SK-N-SH treated with all-trans-retinoic acid at 6 μM for 48 hours (cell line): ENCODE measurements around the gene CHODL.

Source experiments
- ATAC-seq: fragments of 200-7000 bp; cut with Tn5 transposase; 3 replicates; pipeline ENCODE4 v1.9.1; 2020; ENCODE audit warnings: mild to moderate bottlenecking, moderate library complexity
- ARNTL ChIP-seq: fragments of 450-650 bp; formaldehyde crosslinking; IDR thresholded peaks from 2 replicates; pipeline ENCODE4 v1.5.0; 2020; ENCODE audit warnings: low read depth, mild to moderate bottlenecking, moderate library complexity, borderline replicate concordance
- BACH2 ChIP-seq: fragments of 250-450 bp; sonication (Bioruptor Pico); IDR thresholded peaks from 2 replicates; pipeline ENCODE4 v1.9.0; 2021; ENCODE audit warnings: mild to moderate bottlenecking, borderline replicate concordance
- CREB5 ChIP-seq: fragments of 250-450 bp; sonication (Bioruptor Pico); IDR thresholded peaks from 2 replicates; pipeline ENCODE4 v1.5.1; 2020; ENCODE audit warnings: low read depth, mild to moderate bottlenecking, moderate library complexity
- CSDC2 ChIP-seq: fragments of 250-450 bp; sonication (Bioruptor Pico); IDR thresholded peaks from 2 replicates; pipeline ENCODE4 v1.5.0; 2020; ENCODE audit warnings: mild to moderate bottlenecking, moderate library complexity
- CSRNP3 ChIP-seq: fragments of 250-450 bp; sonication (Bioruptor Pico); IDR thresholded peaks from 2 replicates; pipeline ENCODE4 v1.5.1; 2021; ENCODE audit warnings: mild to moderate bottlenecking, moderate library complexity
- ESRRG ChIP-seq: fragments of 250-450 bp; sonication (Bioruptor Pico); IDR thresholded peaks from 2 replicates; pipeline ENCODE4 v1.6.1; 2021; ENCODE audit warnings: mild to moderate bottlenecking
- GLIS3 ChIP-seq: fragments of 250-450 bp; sonication (Bioruptor Pico); IDR thresholded peaks from 2 replicates; pipeline ENCODE4 v1.5.0; 2020; ENCODE audit warnings: mild to moderate bottlenecking, moderate library complexity
- ISL1 ChIP-seq: fragments of 250-450 bp; sonication (Bioruptor Pico); IDR thresholded peaks from 2 replicates; pipeline ENCODE4 v2.1.2; 2022; ENCODE audit warnings: mild to moderate bottlenecking, moderate library complexity
- OSR1 ChIP-seq: fragments of 250-450 bp; sonication (Bioruptor Pico); IDR thresholded peaks from 2 replicates; pipeline ENCODE4 v1.8.0; 2022; ENCODE audit warnings: moderate library complexity, mild to moderate bottlenecking, inconsistent platforms
- PATZ1 ChIP-seq: fragments of 250-450 bp; sonication (Bioruptor Pico); IDR thresholded peaks from 2 replicates; pipeline ENCODE4 v1.8.0; 2020; ENCODE audit warnings: mild to moderate bottlenecking, moderate library complexity, borderline replicate concordance
- PPARA ChIP-seq: fragments of 250-450 bp; sonication (Bioruptor Pico); IDR thresholded peaks from 2 replicates; pipeline ENCODE4 v1.5.0; 2020; ENCODE audit warnings: mild to moderate bottlenecking, borderline replicate concordance
- RARB ChIP-seq: fragments of 250-450 bp; sonication (Bioruptor Pico); IDR thresholded peaks from 2 replicates; pipeline ENCODE4 v1.8.0; 2021; ENCODE audit warnings: mild to moderate bottlenecking, moderate library complexity
- SNAI2 ChIP-seq: fragments of 250-450 bp; sonication (Bioruptor Pico); IDR thresholded peaks from 2 replicates; pipeline ENCODE4 v1.5.0; 2020; ENCODE audit warnings: mild to moderate bottlenecking, moderate library complexity
- TOX ChIP-seq: fragments of 250-450 bp; sonication (Bioruptor Pico); IDR thresholded peaks from 2 replicates; pipeline ENCODE4 v1.8.0; 2021; ENCODE audit warnings: mild to moderate bottlenecking, moderate library complexity, borderline replicate concordance
- TSHZ2 ChIP-seq: fragments of 250-450 bp; sonication (Bioruptor Pico); IDR thresholded peaks from 2 replicates; pipeline ENCODE4 v1.5.0; 2020; ENCODE audit warnings: mild to moderate bottlenecking, moderate library complexity
- ZC3H10 ChIP-seq: fragments of 250-450 bp; sonication (Bioruptor Pico); IDR thresholded peaks from 2 replicates; pipeline ENCODE4 v1.5.1; 2021; ENCODE audit warnings: mild to moderate bottlenecking, moderate library complexity
- ZFP3 ChIP-seq: fragments of 250-450 bp; sonication (Bioruptor Pico); IDR thresholded peaks from 2 replicates; pipeline ENCODE4 v1.5.0; 2020; ENCODE audit warnings: mild to moderate bottlenecking, moderate library complexity
- ZFP30 ChIP-seq: fragments of 450-650 bp; formaldehyde crosslinking; IDR thresholded peaks from 2 replicates; pipeline ENCODE4 v1.5.0; 2022; ENCODE audit warnings: mild to moderate bottlenecking, moderate library complexity
- ZNF565 ChIP-seq: fragments of 450-650 bp; formaldehyde crosslinking; conservative IDR thresholded peaks from 2 replicates; pipeline ENCODE4 v1.5.0; 2020; ENCODE audit warnings: low read depth, mild to moderate bottlenecking, moderate library complexity
- ZNF70 ChIP-seq: fragments of 450-650 bp; formaldehyde crosslinking; IDR thresholded peaks from 2 replicates; pipeline ENCODE4 v1.5.0; 2020; ENCODE audit warnings: mild to moderate bottlenecking, moderate library complexity
- ZNF8 ChIP-seq: fragments of 450-650 bp; formaldehyde crosslinking; IDR thresholded peaks from 2 replicates; pipeline ENCODE4 v1.5.0; 2020; ENCODE audit warnings: mild to moderate bottlenecking, moderate library complexity

Gene CHODL

GRCh38 chr21:18228060-18228739 lies 16.4 kb upstream of the CHODL start:
- no peak for TF ChIP-seq OSR1 (CRISPR knock-in tag)
- no peak for TF ChIP-seq ZC3H10 (CRISPR knock-in tag)
- no peak for TF ChIP-seq ZFP3 (CRISPR knock-in tag)
- no peak for TF ChIP-seq ZFP30 (CRISPR knock-in tag)
- TF ChIP-seq RARB (CRISPR knock-in tag), result no peak
- TF ChIP-seq ISL1 (CRISPR knock-in tag), result no peak
- no peak for TF ChIP-seq BACH2
- no peak for TF ChIP-seq SNAI2 (CRISPR knock-in tag)
- no peak for TF ChIP-seq ZNF565 (CRISPR knock-in tag)
- no peak for TF ChIP-seq CSRNP3 (CRISPR knock-in tag)
- TF ChIP-seq, all 23 proteins: peak for 0
- ATAC-seq, result no peak

GRCh38 chr21:18235545-18235944 lies 9.1 kb upstream of the CHODL start:
- TF ChIP-seq ZFP3 (CRISPR knock-in tag) (no peak), GLIS3 (no peak), CREB5 (CRISPR knock-in tag) (no peak), CSRNP3 (CRISPR knock-in tag) (no peak), ISL1 (CRISPR knock-in tag) (no peak), PPARA (no peak), SNAI2 (CRISPR knock-in tag) (no peak), TOX (CRISPR knock-in tag) (no peak), ESRRG (CRISPR knock-in tag) (no peak), ARNTL (CRISPR knock-in tag) (no peak), TSHZ2 (CRISPR knock-in tag) (no peak), ZNF8 (CRISPR knock-in tag) (no peak), BACH2 (no peak), ZNF70 (no peak), ZC3H10 (CRISPR knock-in tag) (no peak), CSDC2 (no peak), RARB (CRISPR knock-in tag) (no peak)
- ATAC-seq, result no peak

- TF ChIP-seq CSDC2, result no peak
- TF ChIP-seq TOX (CRISPR knock-in tag), result no peak
- no peak for TF ChIP-seq ESRRG (CRISPR knock-in tag)
- no peak for TF ChIP-seq OSR1 (CRISPR knock-in tag)
- no peak for TF ChIP-seq TSHZ2 (CRISPR knock-in tag)
- TF ChIP-seq PATZ1, result no peak
- no peak for ATAC-seq
Measured at GRCh38 chr21:18245464-18245967, 883 bp downstream of the CHODL start.
